Loucy (cell line): ENCODE measurements around the gene PRDM12.

Experiments
- EZH2phosphoT487 ChIP-seq: fragments of 200-600 bp; IDR thresholded peaks from 2 replicates; pipeline ENCODE4 v1.6.1; 2018; ENCODE audit warnings: antibody characterized with exemption, mild to moderate bottlenecking, moderate library complexity, borderline replicate concordance
- TF ChIP-seq, protein P1 (sequence below): fragments of 200-600 bp; sonication (generic); conservative IDR thresholded peaks from 2 replicates; pipeline ENCODE4 v1.5.1; 2014; ENCODE audit warnings: mild to moderate bottlenecking, antibody characterized with exemption, low read length

DNA sequence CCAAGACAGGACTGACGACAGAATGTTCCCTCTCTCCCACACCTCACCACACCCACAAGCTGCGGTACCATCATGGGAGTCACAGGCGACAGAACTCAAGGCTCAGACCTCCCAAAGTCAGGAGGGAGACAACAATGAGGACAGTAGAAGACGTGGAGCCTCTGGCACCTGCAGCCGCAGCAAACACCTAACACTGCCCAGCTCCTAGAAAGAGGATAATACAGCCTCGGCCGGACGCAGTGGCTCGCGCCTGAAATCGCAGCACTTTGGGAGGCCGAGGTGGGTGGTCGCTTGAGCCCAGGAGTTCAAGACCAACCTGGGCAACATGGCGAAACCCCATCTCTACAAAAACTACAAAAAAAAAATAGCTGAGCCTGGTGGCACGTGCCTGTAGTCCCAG lies 13.2 kb upstream of the PRDM12 start:
- TF ChIP-seq, protein P1, sequence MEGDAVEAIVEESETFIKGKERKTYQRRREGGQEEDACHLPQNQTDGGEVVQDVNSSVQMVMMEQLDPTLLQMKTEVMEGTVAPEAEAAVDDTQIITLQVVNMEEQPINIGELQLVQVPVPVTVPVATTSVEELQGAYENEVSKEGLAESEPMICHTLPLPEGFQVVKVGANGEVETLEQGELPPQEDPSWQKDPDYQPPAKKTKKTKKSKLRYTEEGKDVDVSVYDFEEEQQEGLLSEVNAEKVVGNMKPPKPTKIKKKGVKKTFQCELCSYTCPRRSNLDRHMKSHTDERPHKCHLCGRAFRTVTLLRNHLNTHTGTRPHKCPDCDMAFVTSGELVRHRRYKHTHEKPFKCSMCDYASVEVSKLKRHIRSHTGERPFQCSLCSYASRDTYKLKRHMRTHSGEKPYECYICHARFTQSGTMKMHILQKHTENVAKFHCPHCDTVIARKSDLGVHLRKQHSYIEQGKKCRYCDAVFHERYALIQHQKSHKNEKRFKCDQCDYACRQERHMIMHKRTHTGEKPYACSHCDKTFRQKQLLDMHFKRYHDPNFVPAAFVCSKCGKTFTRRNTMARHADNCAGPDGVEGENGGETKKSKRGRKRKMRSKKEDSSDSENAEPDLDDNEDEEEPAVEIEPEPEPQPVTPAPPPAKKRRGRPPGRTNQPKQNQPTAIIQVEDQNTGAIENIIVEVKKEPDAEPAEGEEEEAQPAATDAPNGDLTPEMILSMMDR = no peak
- TF ChIP-seq EZH2phosphoT487 = no peak
